Prostate gland (tissue), 2 donors: ENCODE measurements around the gene NOTUM.
A peak's percentile ranks its signal among the peaks of the same experiment; 100 is the strongest.

Source experiments
- POLR2A ChIP-seq: fragments of 450-650 bp; IDR thresholded peaks from one replicate; pipeline ENCODE4 v1.6.1; 2016; ENCODE audit warnings: antibody characterized with exemption, mild to moderate bottlenecking
- POLR2AphosphoS5 ChIP-seq: sonication (generic); formaldehyde crosslinking; IDR thresholded peaks from one replicate; pipeline ENCODE4 v1.6.1; 2017; ENCODE audit warnings: antibody characterized with exemption
- TF ChIP-seq, protein P1 (sequence below), 4 experiments: fragments of 200-600 bp in 2 of 4; fragments of 450-650 bp in 2 of 4; sonication (generic) in 2 of 4; IDR thresholded peaks; 1 replicate in 3 of 4; 2 replicates in 1 of 4; pipeline ENCODE4 v1.5.1; 2016 to 2019; ENCODE audit warnings: antibody characterized with exemption in 4 of 4, mild to moderate bottlenecking in 2 of 4, moderate library complexity in 2 of 4

DNA sequence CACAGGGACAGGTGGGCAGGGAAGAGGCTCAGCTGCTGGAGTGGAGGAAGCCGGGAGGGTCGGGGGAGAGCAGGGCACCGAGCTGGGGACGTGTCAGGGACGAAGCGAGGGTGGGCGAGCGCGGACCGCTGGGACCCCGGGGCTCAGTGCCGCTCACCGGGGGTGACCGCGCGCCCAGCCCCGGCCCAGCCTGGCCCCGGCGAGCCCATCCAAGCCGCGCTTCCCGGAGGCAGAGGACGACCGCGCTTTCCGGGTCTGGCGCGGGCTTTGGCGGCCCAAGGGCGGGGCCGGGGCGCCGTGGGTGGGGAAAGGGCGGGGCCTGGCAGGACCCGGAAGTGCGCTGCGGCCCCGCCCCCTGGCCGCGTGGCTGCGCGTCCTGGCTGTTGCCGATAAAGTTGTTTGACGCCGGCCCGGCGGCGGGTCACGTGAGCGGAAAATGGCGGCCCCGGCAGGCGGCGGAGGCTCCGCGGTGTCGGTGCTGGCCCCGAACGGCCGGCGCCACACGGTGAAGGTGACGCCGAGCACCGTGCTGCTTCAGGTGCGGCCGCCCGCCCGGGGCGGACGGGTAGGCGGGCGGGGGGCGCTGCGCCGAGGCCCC, 16.3 kb upstream of the NOTUM start, which contains the start of gene ASPSCR1:
- TF ChIP-seq POLR2A (peak; percentile 85), POLR2AphosphoS5 (peak; percentile 52)
- TF ChIP-seq, protein P1, sequence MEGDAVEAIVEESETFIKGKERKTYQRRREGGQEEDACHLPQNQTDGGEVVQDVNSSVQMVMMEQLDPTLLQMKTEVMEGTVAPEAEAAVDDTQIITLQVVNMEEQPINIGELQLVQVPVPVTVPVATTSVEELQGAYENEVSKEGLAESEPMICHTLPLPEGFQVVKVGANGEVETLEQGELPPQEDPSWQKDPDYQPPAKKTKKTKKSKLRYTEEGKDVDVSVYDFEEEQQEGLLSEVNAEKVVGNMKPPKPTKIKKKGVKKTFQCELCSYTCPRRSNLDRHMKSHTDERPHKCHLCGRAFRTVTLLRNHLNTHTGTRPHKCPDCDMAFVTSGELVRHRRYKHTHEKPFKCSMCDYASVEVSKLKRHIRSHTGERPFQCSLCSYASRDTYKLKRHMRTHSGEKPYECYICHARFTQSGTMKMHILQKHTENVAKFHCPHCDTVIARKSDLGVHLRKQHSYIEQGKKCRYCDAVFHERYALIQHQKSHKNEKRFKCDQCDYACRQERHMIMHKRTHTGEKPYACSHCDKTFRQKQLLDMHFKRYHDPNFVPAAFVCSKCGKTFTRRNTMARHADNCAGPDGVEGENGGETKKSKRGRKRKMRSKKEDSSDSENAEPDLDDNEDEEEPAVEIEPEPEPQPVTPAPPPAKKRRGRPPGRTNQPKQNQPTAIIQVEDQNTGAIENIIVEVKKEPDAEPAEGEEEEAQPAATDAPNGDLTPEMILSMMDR (IDR thresholded peaks at IDR 0.05) = peak in 1 of 4 experiments; percentile 20
